Inflammatory macrophage (primary cell): ENCODE measurements around the gene TPGS1.
A peak's percentile ranks its signal among the peaks of the same experiment; 100 is the strongest.

ENCODE experiments used
- DNase-seq, 2 donors: peaks; one replicate each; pipeline ENCODE4 v3.0.0-alpha.2; 2020 to 2022

TPGS1 gene

GRCh38 chr19:522726-523125 is 15.4 kb downstream of the TPGS1 start:
- no peak for DNase-seq

- no peak for DNase-seq
These were observed 16.9 kb downstream of the TPGS1 start for GRCh38 chr19:524062-524674.

DNA sequence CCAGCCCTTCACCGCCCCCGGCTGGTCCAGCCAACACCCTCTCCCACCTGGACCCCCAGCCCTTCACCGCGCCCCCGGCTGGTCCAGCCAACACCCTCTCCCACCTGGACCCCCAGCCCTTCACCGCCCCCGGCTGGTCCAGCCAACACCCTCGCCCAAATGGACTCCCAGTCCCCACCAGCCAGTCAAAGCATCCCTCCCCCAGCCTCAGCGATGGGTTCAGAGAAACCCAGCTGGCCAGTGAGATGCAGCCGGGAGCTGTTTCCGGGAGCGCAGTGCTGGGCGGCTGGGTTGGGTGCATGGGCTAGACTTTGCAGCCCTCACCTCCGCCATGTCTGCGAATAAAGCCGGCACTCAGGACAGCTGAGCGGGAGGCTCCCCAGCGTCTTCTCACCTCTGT is 17.7 kb downstream of the TPGS1 start:
- DNase-seq = no peak

DNA sequence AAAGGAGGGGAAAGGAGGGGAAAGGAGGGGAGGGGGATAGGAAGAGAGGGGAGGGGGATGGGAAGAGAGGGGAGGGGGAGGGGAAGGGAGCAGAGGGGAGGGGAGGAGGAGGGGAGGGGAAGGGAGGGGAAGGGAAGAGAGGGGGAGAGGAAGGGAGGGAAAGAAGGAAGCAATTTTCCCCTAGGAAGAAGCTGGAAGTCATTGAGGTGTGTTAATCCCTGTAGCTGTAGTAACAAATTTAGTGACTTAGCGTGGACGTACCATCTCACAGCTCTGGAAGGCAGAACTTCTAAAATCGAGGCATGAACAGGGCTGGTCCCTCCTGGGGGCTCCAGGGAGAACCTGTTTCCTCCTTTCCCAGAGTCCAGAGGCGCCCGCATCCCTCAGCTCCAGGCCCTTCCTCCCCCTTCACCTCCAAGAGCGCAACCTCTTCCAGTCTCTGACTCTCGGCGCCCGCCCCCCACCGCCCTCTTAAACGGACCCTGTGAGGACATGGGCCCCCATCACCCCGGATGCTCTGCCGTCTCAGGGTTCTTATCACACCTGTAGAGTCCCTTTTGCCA is 18.6 kb downstream of the TPGS1 start:
- DNase-seq = no peak

- no peak for DNase-seq
These were observed 23.1 kb downstream of the TPGS1 start for GRCh38 chr19:530134-531008.

GRCh38 chr19:531009-531752 is 23.9 kb downstream of the TPGS1 start:
- peak; percentile 83 to 93 for DNase-seq

DNA sequence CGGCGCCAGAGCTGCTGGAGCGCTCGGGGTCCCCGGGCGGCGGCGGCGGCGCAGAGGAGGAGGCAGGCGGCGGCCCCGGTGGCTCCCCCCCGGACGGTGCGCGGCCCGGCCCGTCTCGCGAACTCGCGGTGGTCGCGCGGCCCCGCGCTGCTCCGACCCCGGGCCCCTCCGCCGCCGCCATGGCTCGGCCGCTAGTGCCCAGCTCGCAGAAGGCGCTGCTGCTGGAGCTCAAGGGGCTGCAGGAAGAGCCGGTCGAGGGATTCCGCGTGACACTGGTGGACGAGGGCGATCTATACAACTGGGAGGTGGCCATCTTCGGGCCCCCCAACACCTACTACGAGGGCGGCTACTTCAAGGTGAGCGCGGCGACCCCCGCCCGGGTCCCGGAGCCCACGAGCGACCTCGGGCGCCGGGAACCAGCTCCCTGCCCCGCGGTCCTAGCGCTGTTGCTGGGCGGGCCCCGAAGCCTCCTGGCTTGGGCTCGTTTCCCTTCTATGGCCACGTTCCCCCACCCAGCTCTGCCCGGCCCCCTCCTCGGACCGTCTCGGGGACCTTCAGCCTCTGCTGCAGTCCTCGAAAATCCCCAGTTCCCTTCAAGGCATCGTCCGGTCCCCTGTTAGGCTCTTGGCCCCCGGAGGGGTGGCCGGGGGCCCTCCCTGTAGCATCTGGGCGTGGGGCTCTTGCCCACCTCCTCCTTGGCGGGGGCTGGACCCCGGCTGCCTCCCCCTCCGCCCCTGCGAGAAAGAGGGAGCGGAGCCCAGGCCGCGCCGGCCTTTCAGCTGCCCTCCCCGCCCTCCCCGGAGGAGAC is 24.7 kb downstream of the TPGS1 start, which contains the start of gene CDC34:
CDC34 (plus strand) TSS at position 8 of the 808 bp plus-strand sequence; CDS start at position 180, 172 bp downstream.
- peak in 1 of 2 donors; percentile 11 for DNase-seq

- peak; percentile 40 to 57 for DNase-seq
These were observed 25.5 kb downstream of the TPGS1 start for GRCh38 chr19:532561-533363.

GRCh38 chr19:533364-534058 is 26.2 kb downstream of the TPGS1 start:
- no peak for DNase-seq

GRCh38 chr19:534088-534487 is 26.8 kb downstream of the TPGS1 start:
- DNase-seq = no peak

- DNase-seq = no peak
These were observed 27.9 kb downstream of the TPGS1 start for GRCh38 chr19:535017-535835.

DNA sequence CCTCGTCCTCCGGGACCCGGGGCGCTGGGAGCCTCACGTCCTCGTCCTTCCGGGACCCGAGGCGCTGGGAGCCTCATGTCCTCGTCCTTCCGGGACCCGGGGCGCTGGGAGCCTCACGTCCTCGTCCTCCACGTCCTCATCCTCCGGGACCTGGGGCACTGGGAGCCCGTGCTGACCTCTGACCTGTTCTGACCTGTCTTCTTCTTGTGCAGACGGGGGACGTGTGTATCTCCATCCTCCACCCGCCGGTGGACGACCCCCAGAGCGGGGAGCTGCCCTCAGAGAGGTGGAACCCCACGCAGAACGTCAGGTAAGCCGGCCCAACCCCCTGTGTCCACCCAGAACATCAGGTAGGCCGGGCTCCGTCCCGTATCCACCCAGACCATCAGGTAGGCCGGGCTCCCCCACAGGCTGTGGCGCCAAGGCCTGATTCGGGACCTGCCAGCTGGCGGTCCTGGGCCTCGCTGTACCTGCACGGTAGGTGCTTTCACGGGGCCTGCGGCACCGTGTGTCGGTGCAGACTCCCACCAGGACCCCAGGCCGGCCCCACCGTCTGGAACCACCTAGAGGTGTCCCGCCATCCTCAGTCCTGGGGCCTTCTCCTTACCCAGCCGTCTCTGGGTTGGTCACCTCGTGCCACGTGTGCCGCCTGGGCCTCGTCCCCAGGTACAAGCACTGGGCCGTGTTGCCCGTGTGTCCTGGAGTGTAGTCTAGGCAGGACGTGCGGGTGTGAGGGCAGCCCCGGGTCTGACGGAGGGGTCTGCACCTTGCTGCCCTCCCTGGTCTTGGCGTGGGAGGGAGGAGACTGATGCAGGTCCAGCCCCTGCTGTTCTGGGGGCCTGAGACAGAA is 29.0 kb downstream of the TPGS1 start:
- no peak for DNase-seq

DNA sequence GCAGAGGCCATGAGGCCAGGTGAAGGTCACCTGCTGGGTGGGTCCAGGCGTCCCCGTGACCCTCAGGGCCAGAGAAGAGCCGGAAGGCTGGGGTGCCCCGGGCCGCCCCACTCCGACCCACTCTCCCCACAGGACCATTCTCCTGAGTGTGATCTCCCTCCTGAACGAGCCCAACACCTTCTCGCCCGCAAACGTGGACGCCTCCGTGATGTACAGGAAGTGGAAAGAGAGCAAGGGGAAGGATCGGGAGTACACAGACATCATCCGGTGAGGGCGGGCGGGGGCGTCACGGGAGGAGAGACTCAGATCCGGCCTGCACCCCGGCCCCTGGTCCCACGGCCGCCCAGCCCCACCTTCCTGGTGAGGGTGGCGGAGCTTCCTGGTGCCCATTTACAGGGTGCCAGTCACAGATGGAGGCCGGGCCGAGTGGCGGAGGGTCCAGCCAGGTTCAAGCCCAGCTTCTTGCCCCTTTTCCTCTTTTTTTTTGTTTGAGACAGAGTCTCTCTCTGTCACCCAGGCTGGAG is 29.6 kb downstream of the TPGS1 start:
- no peak for DNase-seq

DNA sequence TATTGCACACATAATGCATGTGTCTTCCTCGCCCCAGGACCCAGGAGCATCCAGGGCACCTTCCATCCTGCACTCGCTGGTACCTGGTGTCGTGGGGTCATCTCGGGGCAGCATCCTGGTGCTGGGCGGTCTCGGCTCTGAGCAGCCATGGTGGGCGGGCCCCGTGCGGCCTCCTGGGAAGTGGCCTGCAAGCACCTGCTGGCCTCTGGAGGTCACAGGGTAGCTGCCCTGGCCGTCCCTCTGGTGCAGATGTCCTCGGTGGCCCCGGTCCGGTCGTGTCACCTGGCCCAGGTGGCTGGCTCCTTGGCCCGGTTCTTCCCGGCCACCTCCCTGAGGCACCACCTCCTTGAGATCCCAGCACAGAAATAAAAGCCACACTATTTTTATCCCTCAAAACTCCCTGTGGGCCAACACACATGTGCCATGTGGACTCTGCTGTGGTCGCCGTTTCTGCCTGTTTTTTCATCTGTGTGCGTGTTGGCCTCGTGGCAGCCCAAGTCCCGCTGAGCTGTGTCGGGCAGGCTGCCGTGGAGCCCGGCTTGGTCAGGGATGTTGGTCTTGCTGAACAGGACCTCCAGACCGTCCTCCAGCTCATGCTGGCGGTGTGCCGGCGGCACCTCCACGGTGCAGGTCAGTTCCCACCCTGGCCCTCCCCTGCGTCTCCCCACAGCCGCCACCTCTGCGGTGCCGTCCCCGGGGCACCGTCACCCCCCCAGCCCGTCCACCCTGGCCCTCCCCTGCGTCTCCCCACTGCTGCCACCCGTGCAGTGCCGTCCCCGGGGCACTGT is 31.5 kb downstream of the TPGS1 start:
- no peak for DNase-seq

GRCh38 chr19:539429-540030 is 32.2 kb downstream of the TPGS1 start:
- no peak for DNase-seq

DNA sequence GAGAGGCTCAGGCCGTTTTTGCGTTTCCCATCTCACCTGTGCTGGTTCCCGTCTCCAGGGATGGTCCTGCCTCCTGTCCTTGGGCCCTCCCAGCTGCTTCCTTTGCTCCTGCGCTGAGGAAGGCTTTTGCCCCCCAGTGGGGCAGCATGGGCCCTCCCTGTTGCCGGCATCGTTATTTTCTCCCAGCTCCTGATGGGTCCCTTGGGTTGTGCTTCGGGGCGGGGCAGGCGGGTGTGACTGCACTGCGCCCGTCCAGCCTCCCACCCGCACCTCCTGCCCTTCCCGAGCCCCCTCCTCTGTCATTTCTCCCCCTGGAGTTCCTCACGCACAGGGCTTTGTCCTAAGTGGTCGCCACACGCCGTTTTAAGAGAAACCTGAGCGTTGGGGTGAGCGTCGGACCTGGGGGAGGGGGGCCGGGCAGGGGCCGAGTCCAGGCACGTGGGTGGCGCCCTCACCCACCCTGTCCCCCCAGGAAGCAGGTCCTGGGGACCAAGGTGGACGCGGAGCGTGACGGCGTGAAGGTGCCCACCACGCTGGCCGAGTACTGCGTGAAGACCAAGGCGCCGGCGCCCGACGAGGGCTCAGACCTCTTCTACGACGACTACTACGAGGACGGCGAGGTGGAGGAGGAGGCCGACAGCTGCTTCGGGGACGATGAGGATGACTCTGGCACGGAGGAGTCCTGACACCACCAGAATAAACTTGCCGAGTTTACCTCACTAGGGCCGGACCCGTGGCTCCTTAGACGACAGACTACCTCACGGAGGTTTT is 33.8 kb downstream of the TPGS1 start:
- DNase-seq = no peak
